ENCODE measurements around the gene HAP1.
"Not testable (repeated sequence)": the region's sequence is repeated elsewhere in the genome, so short reads cannot be mapped to it uniquely, and the experiment has no call there.

HAP1 gene, protein sequence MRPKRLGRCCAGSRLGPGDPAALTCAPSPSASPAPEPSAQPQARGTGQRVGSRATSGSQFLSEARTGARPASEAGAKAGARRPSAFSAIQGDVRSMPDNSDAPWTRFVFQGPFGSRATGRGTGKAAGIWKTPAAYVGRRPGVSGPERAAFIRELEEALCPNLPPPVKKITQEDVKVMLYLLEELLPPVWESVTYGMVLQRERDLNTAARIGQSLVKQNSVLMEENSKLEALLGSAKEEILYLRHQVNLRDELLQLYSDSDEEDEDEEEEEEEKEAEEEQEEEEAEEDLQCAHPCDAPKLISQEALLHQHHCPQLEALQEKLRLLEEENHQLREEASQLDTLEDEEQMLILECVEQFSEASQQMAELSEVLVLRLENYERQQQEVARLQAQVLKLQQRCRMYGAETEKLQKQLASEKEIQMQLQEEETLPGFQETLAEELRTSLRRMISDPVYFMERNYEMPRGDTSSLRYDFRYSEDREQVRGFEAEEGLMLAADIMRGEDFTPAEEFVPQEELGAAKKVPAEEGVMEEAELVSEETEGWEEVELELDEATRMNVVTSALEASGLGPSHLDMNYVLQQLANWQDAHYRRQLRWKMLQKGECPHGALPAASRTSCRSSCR

DNA sequence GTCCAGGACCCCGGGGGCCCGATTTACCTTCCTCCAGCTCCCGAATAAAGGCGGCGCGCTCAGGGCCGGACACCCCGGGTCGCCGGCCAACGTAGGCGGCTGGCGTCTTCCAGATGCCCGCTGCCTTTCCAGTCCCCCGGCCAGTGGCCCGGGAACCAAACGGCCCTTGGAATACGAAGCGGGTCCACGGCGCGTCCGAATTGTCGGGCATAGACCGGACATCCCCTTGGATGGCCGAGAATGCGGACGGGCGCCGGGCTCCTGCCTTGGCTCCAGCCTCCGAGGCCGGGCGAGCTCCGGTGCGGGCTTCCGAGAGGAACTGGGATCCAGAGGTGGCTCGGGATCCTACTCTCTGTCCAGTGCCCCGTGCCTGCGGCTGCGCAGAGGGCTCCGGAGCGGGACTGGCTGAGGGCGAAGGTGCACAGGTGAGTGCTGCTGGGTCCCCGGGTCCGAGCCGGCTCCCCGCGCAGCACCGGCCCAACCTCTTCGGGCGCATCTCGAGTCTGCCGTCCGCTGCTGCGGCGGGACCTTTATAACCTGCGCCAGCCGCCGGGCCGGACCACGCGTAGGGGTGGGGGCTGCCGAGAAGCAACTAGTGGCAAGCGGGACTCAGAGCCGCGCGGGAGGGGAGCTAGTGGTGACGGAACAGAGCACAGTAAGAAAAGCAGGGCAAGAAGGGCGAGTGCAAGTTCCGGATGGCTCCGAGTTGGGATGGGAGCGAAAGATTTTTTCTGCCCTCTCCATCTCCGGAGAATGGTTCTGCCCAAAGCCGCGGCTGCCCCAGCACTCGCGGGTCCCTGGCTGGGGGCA lies at the start of gene HAP1:
Gene HAP1 (minus strand): TSS at position 505 of the 810 bp plus-strand sequence. CDS start 9 bp downstream, at position 496.
- no peak for DNase-seq (ENCODE audit: extremely low read depth in 1 of 2, low read depth in 1 of 2)

DNA sequence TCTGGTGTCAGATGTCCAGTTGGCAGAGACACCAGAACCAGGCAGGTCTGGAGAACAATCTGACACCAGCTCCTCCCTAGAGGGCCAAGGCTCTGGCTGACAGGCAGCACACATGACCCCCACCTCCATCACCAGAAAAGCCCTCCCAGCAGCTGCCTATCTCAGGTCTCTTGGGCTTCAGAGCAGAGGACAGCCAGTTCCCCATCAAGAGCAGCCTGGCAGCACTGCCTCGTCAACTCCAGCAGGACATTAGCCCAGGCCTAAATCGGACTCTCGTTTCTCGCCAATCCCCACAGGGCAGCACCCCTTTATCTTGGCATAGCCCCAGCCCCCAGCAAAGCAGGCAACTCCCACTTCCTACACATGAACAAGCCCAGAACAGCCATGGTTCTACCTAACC lies 47.7 kb upstream of the HAP1 start:
- no peak for DNase-seq (ENCODE audit: extremely low read depth in 1 of 2, low read depth in 1 of 2)

DNA sequence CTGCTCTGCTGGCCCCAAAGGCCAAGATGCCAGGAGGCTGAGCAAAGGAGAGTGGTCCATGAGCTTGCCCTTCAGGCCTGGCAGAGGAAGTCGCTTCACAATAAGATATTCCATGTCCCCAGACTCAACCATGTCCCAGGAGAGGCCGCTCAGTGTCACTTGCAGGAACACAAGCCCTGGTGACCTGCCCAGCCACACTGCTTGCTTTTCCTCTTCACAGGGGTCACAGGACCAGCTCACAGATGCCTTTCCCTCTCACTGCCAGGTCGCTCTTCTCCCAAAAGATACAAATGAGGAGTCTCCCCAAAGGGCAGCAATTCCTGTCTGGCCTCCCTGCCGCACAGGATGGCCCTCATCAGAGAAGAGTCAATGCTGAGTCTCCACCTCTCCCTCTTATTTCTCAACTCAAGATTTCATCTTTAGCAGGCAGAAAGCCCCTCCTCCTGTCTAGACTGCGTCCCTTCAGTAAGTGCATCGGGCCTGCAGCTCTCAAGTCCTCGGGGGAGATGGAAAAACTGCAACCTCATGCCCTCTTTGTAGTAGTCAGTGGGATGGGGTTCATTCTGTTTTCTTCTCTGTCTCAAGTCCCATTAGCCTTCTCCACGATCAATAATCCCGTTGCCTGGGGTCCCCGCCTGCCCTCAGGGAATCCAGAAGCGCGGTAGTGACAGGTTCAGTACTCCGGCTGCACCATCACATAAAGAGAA lies 47.1 kb upstream of the HAP1 start:
- no peak for DNase-seq (ENCODE audit: extremely low read depth in 1 of 2, low read depth in 1 of 2)

DNA sequence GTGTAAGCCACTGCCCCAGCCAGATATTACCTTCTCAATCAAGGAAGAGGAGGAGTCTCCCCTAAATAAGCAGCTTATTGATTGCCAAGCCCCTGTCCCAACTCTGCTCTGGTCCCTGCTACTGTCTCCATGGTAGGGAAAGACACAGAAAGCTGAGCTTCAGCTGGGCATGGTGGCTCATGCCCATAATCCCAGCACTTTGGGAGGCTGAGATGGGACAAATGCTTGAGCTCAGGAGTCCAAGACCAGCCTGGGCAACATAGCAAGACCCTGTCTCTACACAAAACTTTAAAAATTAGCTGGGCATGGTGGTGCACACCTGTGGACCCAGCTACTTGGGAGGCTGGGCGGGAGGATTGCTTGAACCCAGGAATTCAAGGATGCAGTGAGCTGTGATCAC lies 45.5 kb upstream of the HAP1 start:
- no peak for DNase-seq (ENCODE audit: extremely low read depth in 1 of 2, low read depth in 1 of 2)

DNA sequence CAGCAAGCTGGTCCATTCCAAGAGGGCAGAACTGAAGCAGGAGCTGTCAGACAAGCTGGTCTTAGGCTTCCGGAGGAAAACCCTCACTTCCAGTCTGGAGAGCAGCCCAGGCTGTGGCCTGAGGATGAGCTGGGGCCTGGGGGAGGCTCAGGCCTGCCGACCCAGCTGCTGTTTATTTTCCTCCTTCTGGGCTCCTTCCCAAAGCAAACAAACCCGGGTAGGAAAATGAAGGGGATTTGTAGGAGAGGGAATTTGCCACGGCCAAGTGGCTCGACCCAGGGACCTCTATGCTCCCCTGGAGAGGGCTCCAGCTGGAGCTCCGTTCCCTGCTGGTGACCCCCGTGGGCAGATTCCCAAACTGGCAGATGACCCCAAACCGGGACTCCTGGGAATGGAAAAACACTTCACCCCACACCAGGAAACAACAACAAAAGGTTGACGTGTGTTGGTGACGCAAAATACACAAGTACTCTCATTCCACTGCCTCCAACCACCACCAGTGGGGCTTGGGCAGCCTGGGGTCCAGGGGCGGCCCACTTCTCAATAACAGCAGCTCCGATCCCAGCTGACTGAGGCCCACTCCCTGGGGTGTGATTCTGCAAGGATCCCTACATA lies 43.2 kb upstream of the HAP1 start:
- no peak for DNase-seq (ENCODE audit: extremely low read depth in 1 of 2, low read depth in 1 of 2)

DNA sequence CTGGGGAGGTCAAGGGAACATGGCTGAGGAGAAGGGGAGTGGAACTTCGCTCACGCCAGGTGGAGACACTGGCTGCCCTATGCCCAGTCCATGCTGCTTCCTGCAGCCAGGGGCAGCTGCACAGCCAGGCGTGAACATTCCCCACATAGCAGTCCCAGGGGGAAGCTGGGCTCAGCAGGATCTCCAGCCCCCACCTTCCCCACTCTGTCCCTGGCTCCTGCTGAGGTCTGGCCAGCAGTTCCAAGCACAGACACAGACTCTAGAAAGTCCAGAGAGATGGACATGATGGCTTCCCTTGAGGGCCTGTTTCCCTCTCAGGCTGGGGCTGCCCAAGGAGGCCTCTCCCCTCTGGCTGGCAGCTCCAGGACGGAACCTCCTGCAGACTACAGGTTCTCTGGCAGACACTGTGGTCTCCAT lies 42.7 kb upstream of the HAP1 start:
- DNase-seq (ENCODE audit: extremely low read depth in 1 of 2, low read depth in 1 of 2) = no peak

DNA sequence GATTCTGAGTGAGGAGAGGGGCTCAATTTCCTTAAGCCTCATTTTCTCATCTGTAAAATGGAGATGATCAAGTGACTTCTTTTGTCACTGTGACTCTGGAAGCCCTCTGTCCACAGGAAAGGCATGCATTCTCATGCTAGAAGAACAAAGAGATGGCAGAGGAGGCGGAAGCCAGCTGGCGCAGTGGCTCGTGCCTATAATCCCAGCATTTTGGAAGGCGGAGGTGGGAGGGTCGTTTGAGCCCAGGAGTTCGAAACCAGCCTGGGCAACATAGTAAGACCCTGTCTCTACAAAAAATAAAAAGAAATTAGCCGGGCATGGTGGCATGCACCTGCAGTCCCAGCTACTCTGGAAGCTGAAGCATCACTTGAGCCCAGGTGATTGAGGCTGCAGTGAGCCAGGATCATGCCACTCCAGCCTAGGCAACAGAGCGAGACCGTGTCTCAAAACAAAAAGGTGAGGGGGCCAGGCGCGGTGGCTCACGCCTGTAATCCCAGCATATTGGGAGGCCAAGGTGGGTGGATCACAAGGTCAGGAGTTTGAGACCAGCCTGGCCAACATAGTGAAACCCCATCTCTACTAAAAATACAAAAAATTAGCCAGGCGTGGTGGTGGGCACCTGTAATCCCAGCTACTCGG lies 41.9 kb upstream of the HAP1 start:
- not testable (repeated sequence) for DNase-seq (ENCODE audit: extremely low read depth in 1 of 2, low read depth in 1 of 2)

DNA sequence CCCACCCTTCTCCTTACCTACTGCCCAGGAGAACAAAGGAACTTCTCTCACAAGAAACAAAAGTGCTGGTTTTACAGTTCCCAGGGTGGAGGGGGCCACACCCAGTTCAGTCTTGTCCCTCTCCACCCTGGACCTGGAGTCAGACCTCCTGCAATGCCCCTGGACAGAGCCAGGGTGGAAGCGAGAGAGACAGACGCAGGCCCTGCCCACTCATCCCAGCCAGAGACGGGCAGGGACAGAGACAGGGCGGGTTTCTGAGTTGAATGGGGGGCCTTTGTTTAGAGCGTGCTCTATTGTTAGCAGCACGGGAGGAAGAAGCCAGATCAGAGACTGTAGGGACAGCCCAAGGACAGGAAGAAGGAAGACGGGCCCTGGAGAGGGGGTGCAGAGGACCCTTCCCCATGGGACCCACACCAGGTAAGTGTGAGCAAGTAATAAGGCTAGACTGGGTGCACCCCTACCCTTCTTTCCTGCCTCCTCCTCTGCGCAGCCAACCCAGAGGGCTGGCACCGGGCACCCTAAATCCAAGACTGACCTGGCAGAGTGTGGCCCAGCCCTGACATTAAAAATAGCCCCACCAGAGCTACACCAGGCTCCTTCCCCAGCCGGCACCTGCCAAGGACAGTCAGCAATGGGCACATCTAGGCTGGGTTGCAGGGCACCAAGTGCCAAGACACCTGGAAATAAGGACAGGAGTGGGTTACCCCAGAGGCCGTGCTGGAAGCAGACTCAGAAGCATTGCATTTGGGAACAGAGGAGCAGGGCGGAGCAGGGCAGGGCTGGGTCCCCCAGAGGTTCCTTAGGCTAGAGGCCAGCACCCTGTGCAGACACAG lies 41.2 kb upstream of the HAP1 start:
- no peak for DNase-seq (ENCODE audit: extremely low read depth in 1 of 2, low read depth in 1 of 2)

DNA sequence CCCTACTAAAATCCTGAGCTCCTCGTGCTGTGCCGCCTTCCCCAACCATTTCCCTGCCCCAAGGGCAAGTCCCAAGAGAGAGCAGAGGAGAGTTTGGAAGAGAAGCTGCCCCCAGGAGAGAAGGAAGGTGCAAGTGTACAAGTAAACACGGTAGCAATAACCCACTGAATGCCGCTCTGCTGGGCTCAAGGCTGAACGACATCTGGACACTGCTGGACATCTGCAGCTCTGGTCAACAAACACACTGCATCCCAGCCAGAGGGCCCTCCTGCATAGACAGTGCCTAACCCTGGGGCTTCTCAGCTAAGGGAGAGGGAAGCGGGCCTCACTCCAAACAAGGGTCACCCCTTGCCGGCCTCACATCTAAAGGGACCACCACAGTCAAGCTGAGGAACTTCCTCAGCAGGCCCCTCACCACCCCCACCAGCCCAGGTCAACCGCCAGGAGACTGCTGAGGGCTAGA lies 39.3 kb upstream of the HAP1 start:
- DNase-seq (ENCODE audit: extremely low read depth in 1 of 2, low read depth in 1 of 2) = no peak

DNA sequence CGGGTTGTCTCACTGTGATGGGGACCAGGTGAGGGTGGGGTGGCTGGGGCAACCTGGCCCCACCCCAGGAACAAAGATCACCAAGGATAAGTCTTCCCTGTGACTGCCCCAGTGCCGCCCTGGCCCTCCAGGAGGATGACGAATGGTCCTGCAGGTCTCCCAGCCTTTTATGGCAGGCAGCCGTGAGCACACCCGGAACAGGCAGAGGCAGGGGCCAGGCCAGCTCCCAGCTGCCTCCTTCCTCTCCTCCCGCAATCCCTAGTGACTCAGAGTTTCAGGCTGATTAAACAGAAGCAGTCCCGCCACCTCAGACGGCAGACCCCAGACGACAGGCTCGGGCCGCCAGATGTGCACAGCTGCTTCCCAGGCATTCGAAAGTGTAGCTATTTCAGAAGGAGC lies 38.7 kb upstream of the HAP1 start:
- DNase-seq (ENCODE audit: extremely low read depth in 1 of 2, low read depth in 1 of 2) = no peak

DNA sequence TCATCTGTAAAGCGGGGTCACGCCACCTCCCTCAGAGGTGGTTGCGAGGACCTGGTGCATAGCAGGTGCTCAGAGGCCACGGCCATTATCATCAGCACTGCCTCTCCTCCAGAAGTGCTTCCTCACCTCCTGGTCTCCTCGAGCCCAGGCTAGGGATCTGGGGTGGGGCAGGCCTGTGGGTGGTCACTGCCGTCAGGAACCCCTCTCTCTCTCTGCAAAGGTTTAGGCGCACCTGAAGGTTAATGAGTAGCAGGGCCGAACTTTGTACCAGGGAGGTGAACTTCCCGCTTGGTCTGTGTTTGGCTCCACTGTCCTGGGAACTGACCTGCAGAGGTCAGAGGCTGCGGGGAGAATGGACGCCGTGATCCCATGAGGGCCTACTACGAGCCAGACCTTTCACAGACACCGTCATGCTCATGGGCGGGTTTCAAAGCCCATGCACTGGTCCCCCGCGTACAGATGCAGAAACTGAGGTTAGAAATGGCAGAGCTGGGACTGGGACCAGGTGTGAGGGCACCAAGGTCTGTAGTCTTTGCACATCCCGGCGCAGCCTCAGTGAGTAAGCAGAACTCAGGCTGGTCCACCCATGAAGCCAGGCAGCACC lies 38.2 kb upstream of the HAP1 start:
- no peak for DNase-seq (ENCODE audit: extremely low read depth in 1 of 2, low read depth in 1 of 2)

DNA sequence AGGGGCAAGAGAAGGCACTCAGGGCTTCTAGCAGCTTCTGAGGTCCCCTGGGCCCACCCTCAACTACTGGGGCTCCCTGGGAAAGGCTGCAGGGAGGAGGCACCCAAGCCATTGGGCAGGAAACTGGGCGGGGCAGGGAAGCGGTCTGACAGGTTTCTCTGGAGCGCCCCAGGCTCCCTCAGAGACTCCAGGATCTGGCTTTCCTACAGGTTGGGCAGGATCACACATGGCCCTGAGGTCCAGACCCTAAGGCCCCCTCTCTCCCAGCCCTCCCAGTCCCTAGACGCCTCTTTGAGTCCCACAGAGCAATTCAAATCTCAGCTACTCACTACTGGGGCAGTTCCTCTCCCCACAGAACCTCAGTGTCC lies 37.8 kb upstream of the HAP1 start:
- DNase-seq (ENCODE audit: extremely low read depth in 1 of 2, low read depth in 1 of 2) = no peak

DNA sequence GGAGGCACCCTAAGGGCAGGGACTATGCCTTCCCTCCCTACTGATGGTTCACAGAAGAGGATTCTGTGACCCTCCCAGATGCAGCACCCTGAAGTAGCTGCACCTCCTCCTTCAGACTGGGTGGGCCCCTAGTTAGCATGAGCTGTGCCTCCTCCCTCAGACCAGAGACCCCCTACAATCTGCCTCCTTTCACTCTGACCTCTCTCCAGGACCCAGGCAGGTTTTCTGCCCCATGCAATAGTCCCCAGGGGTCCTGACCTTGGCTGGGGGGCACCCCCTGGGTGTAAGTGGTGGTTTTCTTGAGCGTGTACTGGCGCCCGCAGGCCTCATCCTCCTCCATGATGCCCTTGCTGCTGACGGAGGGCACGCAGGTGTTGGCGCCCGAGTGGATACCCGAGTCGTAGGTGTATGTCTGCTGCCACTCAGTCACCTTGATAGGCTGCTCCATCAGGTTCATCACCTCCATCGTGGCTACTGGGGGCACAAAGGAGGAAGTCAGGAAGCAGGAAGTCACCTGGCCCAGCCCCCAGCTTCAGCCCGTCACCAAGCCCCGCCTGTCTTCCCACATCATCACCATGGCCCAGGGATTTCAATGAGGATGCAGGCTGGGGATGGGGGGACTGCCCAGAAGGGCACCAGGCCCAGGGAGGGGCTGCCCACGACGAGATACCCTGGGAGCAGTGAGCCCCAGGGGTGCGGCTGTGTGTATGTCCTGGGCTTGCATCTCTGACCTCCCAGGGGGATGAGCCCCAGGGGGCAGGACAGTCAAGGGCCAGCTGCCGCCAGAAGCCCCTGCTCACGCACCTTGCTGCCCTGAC lies 37.2 kb upstream of the HAP1 start:
- DNase-seq (ENCODE audit: extremely low read depth in 1 of 2, low read depth in 1 of 2) = no peak

DNA sequence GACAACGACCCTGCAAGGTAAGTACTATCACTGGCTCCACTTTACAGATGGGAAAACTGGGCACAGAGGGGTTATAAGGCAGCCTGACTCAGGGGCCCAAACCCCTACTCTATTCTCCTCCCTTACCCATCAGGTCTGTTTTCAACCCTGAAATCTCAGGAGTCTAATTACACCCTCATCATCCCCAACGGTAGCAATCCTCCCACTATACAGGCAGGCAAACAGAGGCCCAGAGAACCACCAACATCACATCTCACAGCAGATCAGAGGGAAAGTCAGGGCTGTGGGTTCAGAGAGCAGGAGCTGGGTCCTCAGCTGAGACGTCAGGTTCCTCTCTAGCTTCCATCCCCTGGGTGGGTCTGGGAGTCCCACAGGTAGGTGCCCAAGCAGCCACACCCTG lies 35.5 kb upstream of the HAP1 start:
- no peak for DNase-seq (ENCODE audit: extremely low read depth in 1 of 2, low read depth in 1 of 2)

DNA sequence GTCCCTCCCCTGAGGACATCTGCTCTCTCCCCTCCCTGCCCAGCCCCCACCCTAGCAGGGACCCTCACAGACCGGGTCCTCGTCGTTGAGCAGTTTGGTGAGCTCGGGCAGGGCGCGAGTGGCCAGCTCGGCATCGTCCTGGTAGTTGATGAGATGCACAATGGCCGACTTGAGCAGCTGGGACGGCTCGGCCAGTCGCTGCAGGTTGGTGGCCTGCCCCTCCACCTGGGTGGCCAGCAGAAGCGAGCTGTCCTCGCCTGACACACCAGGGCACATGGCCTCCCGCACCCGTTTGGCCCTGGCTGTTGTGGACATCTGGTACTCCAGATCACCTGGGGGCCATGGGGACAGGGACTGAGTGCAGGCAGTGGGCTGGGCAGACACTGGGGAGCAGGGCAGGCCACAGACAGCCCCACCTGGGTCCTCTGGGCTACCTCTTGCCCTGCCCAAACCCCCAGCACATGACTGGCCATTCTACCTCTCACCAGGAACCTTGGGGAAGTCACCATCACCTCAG lies 35.0 kb upstream of the HAP1 start:
- DNase-seq (ENCODE audit: extremely low read depth in 1 of 2, low read depth in 1 of 2) = no peak

DNA sequence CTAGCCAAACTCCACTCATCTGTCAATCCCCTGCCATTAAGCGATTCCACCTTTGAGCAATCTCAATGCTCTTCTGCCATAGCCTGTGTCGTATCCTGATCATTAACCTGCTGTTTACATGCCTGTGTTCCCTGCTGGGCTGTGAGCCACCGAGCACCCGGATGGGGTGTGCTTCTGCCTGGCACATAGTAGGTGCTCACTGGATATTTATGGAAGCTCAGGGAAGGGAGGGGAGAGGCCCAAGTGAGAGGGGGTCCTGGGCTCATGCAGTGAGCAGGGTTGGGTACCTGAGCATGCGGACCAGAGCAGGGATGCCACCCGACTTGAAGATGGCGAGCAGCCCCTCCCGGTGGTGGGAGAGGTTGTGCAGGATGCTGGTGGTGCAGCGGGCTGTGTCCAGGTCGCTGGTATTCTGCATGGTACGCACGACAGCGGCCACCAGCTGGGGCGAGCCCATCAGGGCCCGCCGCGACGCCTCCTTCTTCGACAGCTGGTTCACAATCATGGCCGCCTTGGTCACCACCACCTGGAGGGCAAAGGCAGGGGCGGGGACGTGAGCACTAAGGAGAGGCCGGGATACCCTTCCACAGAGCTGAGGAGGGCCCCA lies 34.3 kb upstream of the HAP1 start:
- DNase-seq (ENCODE audit: extremely low read depth in 1 of 2, low read depth in 1 of 2) = no peak

DNA sequence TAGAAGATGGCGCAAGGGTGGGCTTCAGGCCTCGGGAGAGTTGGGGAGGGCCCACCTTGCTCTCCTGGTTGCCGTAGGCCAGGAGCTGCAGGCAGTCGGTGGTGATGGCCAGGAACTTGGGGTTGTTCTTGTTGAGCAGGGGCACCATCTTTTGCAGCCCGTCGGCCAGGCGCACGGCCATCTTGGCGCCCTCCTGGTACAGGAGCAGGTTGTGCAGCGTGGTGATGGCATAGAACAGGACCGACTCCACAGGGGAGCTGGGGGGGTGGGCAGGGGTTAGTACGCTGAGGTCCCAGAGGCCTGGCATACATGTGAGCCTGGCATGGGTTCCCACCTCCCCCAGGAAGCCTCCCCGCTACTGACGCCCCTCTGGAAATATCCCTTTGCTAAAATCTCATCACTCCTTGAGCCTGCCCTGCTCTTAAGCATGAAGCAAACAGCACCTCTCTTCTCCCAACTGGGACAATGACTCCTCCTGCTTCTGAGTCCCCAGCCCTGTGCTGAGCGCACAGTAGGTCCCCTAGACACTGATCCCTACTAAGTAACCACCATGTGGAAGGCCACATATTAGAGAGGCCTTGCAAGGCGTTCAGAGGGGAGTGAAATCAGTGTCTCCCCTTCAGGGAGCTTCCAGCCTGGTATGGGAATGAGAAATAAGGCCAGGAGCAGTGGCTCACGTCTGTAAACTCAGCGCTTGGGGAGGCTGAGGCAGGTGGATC lies 33.0 kb upstream of the HAP1 start:
- DNase-seq (ENCODE audit: extremely low read depth in 1 of 2, low read depth in 1 of 2) = no peak

Data from activated CD8-positive, alpha-beta memory T cell treated with anti-CD3 and anti-CD28 coated beads for 1 hour (primary cell).